Suppressor macrophage treated with lipopolysaccharide for 4 hours (primary cell): Measurements from ENCODE around the gene RELN.
A peak's percentile ranks its signal among the peaks of the same experiment; 100 is the strongest.
"Not testable (repeated sequence)": the region's sequence is repeated elsewhere in the genome, so short reads cannot be mapped to it uniquely, and the experiment has no call there.

Source experiments
- DNase-seq: peaks from one replicate; pipeline ENCODE4 v3.0.0-alpha.2; 2020

Gene RELN

GRCh38 chr7:103940382-103941268 is 48.8 kb downstream of the RELN start:
- DNase-seq = no peak

- DNase-seq = no peak
Observed at GRCh38 chr7:103937680-103938079, 51.8 kb downstream of the RELN start.

- DNase-seq = no peak
Observed at GRCh38 chr7:103936558-103936957, 52.9 kb downstream of the RELN start.

- DNase-seq = no peak
Observed at GRCh38 chr7:103934508-103934907, 55.0 kb downstream of the RELN start.

- DNase-seq = no peak
Observed at GRCh38 chr7:103932389-103932788, 57.1 kb downstream of the RELN start.

- DNase-seq = no peak
Observed at GRCh38 chr7:103929901-103930311, 59.6 kb downstream of the RELN start.

GRCh38 chr7:103928581-103928980 is 60.9 kb downstream of the RELN start:
- DNase-seq = no peak

- no peak for DNase-seq
Observed at GRCh38 chr7:103924184-103924583, 65.3 kb downstream of the RELN start.

- no peak for DNase-seq
Observed at GRCh38 chr7:103922407-103922806, 67.1 kb downstream of the RELN start.

GRCh38 chr7:103921692-103922091 is 67.8 kb downstream of the RELN start:
- no peak for DNase-seq

GRCh38 chr7:103919272-103919868 is 70.1 kb downstream of the RELN start:
- no peak for DNase-seq

GRCh38 chr7:103918631-103919271 is 70.7 kb downstream of the RELN start:
- DNase-seq = no peak

GRCh38 chr7:103915680-103916357 is 73.6 kb downstream of the RELN start:
- DNase-seq = peak; percentile 25

GRCh38 chr7:103914147-103914899 is 75.1 kb downstream of the RELN start:
- no peak for DNase-seq

GRCh38 chr7:103912891-103913605 is 76.4 kb downstream of the RELN start:
- no peak for DNase-seq

GRCh38 chr7:103911015-103911414 is 78.4 kb downstream of the RELN start:
- DNase-seq = not testable (repeated sequence)

GRCh38 chr7:103905997-103906396 is 83.5 kb downstream of the RELN start:
- no peak for DNase-seq

- DNase-seq = no peak
Observed at GRCh38 chr7:103902917-103903316, 86.5 kb downstream of the RELN start.

- DNase-seq = not testable (repeated sequence)
Observed at GRCh38 chr7:103896826-103897225, 92.6 kb downstream of the RELN start.

GRCh38 chr7:103894656-103895596 is 94.5 kb downstream of the RELN start:
- no peak for DNase-seq

- no peak for DNase-seq
Observed at GRCh38 chr7:103893350-103893749, 96.1 kb downstream of the RELN start.
